Fibroblast of the conjunctiva (primary cell): Measurements from ENCODE around the gene ARHGEF37.

ENCODE experiments used
- DNase-seq: peaks from one replicate; pipeline ENCODE4 v3.0.0-alpha.2; 2010; ENCODE audit warnings: low read depth

The ARHGEF37 gene

DNA sequence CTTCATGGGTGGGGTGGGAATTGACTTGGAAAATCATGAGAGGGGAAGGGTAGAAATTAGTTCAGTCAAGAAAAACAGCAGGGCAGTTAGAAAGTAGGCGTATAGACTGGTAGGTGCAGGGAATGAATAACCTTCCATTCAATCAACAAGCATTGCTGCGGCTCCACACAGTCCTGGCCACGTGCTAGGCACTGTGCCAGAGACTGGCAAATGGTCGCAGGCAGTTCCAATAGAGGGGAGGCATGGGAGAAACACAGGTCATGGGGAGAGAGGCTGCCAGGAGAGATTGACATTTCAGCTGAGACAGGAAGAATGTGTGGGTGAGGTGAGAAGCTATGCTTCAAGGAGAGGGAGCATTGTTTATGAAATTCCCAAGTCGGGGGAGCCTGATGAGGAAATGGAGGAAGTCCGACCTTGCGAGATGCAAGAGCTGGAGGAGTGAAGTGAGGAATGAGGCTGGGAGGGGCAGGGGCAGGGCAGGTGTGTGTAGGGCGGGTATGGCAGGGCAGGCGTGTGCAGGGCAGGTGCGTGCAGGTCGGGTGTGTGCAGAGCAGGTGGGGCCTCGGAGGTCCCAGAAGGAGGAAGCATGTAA is 94.4 kb downstream of the ARHGEF37 start:
- no peak for DNase-seq

DNA sequence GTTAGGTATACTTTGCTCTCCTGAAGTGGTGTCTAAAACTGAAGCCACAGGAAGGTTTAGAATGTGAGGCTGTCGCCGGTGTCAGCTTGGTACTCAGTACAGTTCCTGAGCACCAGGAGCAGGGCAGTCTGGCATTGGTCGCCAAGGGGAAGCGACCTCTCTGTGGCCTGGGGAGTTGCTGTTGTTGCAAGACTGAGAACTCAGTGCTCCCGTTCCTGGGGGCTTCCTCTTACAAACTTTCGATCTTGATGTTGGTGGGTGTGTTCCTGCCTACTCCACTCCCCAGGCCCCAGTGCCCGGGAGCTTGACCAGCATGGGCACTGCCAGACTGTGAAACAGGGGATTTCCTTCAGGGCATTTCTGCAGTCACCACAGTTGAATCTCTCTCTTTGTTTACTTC is 96.4 kb downstream of the ARHGEF37 start:
- DNase-seq: no peak

DNA sequence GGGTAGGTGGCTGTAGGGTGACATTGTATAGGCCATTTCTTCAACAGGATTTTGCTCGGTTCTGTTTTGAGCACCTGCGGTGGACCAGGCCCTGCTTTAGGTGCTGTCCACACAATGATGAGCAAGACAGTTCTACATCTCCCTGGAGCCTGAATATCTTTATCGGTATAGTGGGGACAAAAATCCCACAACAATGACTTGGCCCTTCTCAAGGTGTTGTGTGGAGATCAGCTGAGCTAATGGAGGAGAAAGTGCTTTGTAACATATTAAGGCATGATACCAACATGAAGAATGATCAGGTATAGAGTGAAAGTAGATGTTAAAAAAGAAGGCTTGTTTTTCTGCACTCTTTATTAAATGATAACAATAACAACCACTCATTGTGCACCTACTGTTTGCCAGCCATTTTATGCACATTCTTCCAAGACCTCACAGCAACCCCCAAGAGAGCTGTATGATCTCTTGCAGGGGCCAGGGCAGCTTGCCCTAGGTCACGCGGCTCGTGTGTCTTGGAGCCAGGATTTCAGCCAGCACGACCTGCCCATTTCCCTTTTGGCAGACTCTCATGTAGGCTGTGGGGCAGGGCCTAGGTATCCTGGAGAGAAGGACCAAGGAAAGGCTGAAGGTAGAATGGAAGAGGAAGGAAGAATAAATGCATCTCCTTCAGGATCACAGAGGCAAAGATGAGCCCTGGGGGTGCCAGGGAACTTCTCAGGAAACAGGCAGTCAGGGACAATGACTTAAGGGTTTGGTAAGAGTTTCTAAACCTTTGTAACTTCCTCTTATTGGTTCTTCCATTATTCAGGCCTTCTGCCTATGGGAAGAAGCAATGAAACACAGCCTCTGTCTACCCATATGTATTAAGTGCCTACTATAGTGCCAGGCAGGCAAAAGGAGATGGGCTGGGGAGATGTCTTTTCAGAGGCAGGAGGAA is 98.8 kb downstream of the ARHGEF37 start:
- DNase-seq: no peak

DNA sequence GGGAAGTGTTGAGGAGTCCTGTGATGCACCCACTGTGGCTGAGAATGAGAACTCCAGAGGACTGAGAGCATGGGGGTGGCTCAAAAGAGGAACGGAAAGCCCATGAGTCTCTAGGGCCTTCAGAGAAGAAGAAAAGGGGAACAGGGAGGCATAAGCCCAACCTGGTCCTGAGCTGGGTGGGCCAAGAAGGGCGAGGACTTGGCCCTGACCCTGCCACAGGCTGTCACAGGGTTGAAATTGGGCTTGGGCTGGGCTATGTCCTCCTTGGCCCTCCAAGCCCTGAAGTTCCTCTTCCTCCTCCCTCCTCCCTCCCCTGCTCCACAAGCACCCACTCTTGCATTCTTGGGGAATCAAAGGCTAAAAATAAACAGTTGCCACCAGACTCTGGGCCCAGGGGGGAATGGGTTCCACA is 99.5 kb downstream of the ARHGEF37 start:
- no peak for DNase-seq

- no peak for DNase-seq
These were observed 100.0 kb downstream of the ARHGEF37 start for GRCh38 chr5:149681252-149681651.

- DNase-seq: no peak
These were observed 100.6 kb downstream of the ARHGEF37 start for GRCh38 chr5:149681922-149682321.

- DNase-seq: no peak
These were observed 101.3 kb downstream of the ARHGEF37 start for GRCh38 chr5:149682532-149683075.

DNA sequence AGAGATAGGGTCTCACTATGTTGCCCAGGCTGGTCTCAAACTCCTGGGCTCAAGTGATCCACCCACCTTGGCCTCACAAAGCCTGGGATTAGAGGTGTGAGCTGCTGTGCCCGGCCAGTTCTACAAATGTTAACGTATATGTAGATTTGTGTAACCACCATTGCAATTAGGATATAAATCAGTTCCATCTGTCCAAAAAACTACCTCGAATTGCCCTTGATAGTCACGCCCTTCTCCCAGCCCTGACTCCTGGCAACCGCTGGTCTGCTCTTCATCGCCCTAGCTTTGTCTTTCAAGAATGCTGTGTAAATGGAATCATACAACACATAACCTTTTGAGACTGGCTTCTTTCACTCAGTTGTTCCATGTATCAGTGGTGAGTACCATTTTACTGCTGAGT is 102.7 kb downstream of the ARHGEF37 start:
- no peak for DNase-seq

- no peak for DNase-seq
These were observed 103.1 kb downstream of the ARHGEF37 start for GRCh38 chr5:149684371-149684770.
